Sigmoid colon (tissue), 7 donors: ENCODE measurements around the gene BCAR3. TPM values are rescaled to one million over a fixed set of nuclear protein-coding genes. Genes with fewer than 3 reads are reported as not detected.

Experiments used
- DNase-seq: peaks from one replicate; pipeline ENCODE4 v3.0.0-alpha.2; 2019
- H3K27ac ChIP-seq, 4 donors: fragments of 200-600 bp; sonication (generic); one replicate each; pipeline ENCODE4 v1.5.1; 2016 to 2019; ENCODE audit warnings: mild to moderate bottlenecking in 1 of 4
- H3K27me3 ChIP-seq, 3 donors: fragments of 200-600 bp; sonication (generic); one replicate each; pipeline ENCODE4 v1.5.1; 2019; ENCODE audit warnings: mild to moderate bottlenecking in 1 of 3
- H3K36me3 ChIP-seq, 4 donors: fragments of 200-600 bp; sonication (generic); one replicate each; pipeline ENCODE4 v1.5.1; 2016 to 2019
- H3K4me1 ChIP-seq, 4 donors: fragments of 200-600 bp; sonication (generic); one replicate each; pipeline ENCODE4 v1.5.1; 2017 to 2019
- H3K4me3 ChIP-seq, 4 donors: fragments of 200-600 bp; sonication (generic); one replicate each; pipeline ENCODE4 v1.5.1; 2017 to 2019; ENCODE audit warnings: mild to moderate bottlenecking in 2 of 4, moderate library complexity in 1 of 4
- H3K9me3 ChIP-seq, 4 donors: fragments of 200-600 bp in 3 of 4; sonication (generic) in 3 of 4; one replicate each; pipeline versions ENCODE4 v1.5.1 to v1.6.1; 2013 to 2019
- EP300 ChIP-seq, 4 donors: sonication (generic); formaldehyde crosslinking; IDR thresholded peaks; one replicate each; pipeline ENCODE4 v1.6.1; 2017; ENCODE audit warnings: antibody characterized with exemption in 4 of 4
- POLR2A ChIP-seq, 2 donors: fragments of 450-650 bp; IDR thresholded peaks; one replicate each; pipeline ENCODE4 v1.6.1; 2016; ENCODE audit warnings: antibody characterized with exemption in 2 of 2, mild to moderate bottlenecking in 2 of 2, moderate library complexity in 2 of 2
- POLR2AphosphoS5 ChIP-seq, 4 donors: sonication (generic); formaldehyde crosslinking; IDR thresholded peaks; one replicate each; pipeline ENCODE4 v1.6.1; 2017; ENCODE audit warnings: antibody characterized with exemption in 4 of 4
- WGBS, 2 donors: extraction: QIAGEN DNeasy Blood & Tissue Kit; methylation state at CpG; one replicate each; pipeline ENCODE4 v1.1.7; 2013; 5-methylcytosine and 5-hydroxymethylcytosine counted together
- intact Hi-C: fragments of 100-400 bp; cut with DNase I; formaldehyde crosslinking; loops from one replicate; pipeline ENCODE4 v1.15.1; 2023
- polyA plus RNA-seq, 3 donors: library from polyadenylated mRNA; stranded (reverse); fragments of 200-250 nt; gene quantifications; one replicate each; pipeline ENCODE4 v1.2.3, GENCODE V29; 2013
- total RNA-seq, 4 donors: library from RNA; depleted of rRNA; stranded (reverse); fragments of >200 nt; gene quantifications; one replicate each; pipeline ENCODE4 v1.1.0, GENCODE V29; 2016
- TF ChIP-seq, protein P1 (sequence below), 4 experiments: fragments of 450-650 bp in 3 of 4; fragments of 200-600 bp in 1 of 4; IDR thresholded peaks; one replicate each; pipeline ENCODE4 v1.5.1; 2016 to 2019; ENCODE audit warnings: antibody characterized with exemption in 4 of 4, mild to moderate bottlenecking in 3 of 4, moderate library complexity in 2 of 4
- donor health status: healthy with polysubstance abuse.
- donor health status: Bipolar disorder and iron deficiency.
- donor health status: healthy.

The BCAR3 gene
- total and polyA plus RNA-seq, 7 donors: 12.3 to 43.2 (median 22.1) TPM

DNA sequence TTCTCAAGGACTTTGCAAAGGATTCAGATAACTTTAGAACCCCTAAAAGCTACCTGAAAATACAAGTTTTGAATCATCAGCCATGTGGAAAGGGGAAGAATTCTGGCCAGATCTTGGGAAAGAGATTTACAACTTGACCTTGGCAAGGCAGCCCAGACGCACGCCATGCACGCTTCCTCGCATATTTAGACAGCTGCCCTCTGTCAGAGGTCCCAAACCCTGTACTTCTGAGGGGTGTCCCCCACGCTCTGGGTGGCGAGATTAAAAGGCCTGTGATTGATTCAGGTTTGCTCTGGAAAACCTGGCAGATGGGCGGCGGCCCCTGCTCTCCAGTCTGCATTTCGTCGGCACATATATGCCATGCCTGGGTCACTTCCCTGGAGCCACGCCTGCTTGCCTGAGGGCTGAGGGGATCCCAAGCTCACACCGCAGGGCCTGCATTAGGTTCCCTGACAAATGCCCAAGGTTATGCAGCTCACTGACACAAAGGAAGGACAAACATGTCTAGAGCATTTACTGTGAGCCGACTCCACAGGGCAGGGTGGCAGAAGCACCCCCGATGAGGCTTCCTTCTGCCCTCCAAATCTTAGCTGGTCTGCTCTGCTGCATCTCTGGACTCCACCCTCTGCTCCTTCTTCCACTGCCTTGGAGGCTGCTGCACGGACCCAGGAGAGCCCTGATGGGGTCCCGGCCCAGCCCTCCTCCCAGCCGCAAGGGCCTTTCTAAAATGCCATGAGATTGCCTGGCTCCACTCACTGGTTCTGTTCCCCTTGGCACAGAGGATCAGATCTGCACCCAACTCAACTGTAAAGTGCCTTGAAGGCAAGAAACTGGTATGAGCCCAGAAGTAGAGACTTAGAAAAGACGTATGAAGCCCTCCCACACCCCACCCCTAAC, 103.9 kb downstream of the BCAR3 start:
- H3K27ac ChIP-seq: no peak overlapping the region
- H3K27me3 ChIP-seq: no peaks in the 10 kb centered on the region
- WGBS, 2 donors: 40 to 80% methylated on average over 18 of the region's 18 CpGs
- intact Hi-C loops: no loop called here
- H3K9me3 ChIP-seq: no peaks in the 10 kb centered on the region
- no peak overlapping the region for H3K4me3 ChIP-seq
- peaks cover 0 to 30% (median 8%) of the 10 kb centered on the region in 4 donors for H3K4me1 ChIP-seq
- no peak for DNase-seq
- H3K36me3 ChIP-seq: peaks cover 0 to 46% (median 29%) of the 10 kb centered on the region in 4 donors
- TF ChIP-seq EP300 (IDR thresholded peaks at IDR 0.05) (no peak), POLR2A (IDR thresholded peaks at IDR 0.05) (no peak), POLR2AphosphoS5 (IDR thresholded peaks at IDR 0.05) (no peak)
- TF ChIP-seq, protein P1, sequence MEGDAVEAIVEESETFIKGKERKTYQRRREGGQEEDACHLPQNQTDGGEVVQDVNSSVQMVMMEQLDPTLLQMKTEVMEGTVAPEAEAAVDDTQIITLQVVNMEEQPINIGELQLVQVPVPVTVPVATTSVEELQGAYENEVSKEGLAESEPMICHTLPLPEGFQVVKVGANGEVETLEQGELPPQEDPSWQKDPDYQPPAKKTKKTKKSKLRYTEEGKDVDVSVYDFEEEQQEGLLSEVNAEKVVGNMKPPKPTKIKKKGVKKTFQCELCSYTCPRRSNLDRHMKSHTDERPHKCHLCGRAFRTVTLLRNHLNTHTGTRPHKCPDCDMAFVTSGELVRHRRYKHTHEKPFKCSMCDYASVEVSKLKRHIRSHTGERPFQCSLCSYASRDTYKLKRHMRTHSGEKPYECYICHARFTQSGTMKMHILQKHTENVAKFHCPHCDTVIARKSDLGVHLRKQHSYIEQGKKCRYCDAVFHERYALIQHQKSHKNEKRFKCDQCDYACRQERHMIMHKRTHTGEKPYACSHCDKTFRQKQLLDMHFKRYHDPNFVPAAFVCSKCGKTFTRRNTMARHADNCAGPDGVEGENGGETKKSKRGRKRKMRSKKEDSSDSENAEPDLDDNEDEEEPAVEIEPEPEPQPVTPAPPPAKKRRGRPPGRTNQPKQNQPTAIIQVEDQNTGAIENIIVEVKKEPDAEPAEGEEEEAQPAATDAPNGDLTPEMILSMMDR (IDR thresholded peaks at IDR 0.05): no peak

DNA sequence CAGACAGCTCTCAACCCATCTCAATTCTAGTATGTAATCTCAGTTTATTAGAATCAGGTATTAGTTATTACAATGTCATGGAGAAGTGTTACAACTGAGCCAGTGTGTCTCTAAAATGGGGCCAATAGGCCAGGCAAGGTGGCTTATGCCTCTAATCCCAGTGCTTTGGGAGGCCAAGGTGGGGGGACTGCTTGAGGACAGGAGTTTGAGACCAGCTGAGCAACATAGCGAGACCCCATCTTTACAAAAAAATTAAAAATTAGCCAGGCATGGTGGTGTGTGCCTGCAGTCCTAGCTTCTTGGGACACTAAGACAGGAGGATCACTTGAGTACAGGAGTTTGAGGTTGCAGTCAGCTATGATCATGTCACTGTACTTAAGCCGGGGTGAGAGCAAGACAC, 104.9 kb downstream of the BCAR3 start:
- H3K27ac ChIP-seq: peak overlapping the region in 1 of 4 donors; percentile 24
- H3K36me3 ChIP-seq: peaks cover 0 to 45% (median 27%) of the 10 kb centered on the region in 4 donors

DNA sequence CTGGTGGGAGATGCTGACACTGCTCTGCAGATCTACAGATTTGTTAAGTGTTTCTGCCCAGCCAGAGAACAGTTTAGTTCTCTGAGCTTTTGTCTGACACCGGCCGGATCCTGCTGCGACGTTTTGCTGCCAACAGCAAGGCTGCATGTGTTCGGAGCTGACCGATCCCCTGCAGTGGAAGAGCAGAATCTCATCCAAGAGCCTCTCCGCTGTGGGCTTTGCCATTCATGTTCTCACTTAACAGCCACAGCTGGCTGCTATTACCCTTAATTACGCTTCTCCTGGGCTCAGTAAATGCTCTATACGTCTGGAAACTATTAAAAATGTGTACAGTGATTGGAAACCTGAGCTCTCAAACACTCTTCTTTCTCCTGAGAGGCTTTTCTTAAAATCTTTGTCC, 105.3 kb downstream of the BCAR3 start:
- peaks cover 0 to 30% (median 8%) of the 10 kb centered on the region in 4 donors for H3K4me1 ChIP-seq
- no peaks in the 10 kb centered on the region for H3K27me3 ChIP-seq
- intact Hi-C loops: no loop called here
- H3K4me3 ChIP-seq: no peak overlapping the region
- peaks cover 0 to 47% (median 28%) of the 10 kb centered on the region in 4 donors for H3K36me3 ChIP-seq
- peak; percentile 59 for DNase-seq
- peak overlapping the region in 2 of 4 donors; percentile 24 for H3K27ac ChIP-seq
- WGBS, 2 donors: 82 to 83% methylated on average over 9 of the region's 9 CpGs
- H3K9me3 ChIP-seq: no peaks in the 10 kb centered on the region
- TF ChIP-seq POLR2A (IDR thresholded peaks at IDR 0.05): no peak
- TF ChIP-seq, protein P1 (IDR thresholded peaks at IDR 0.05): no peak
- no peak for TF ChIP-seq EP300 (IDR thresholded peaks at IDR 0.05)
- TF ChIP-seq POLR2AphosphoS5 (IDR thresholded peaks at IDR 0.05): no peak

More for the DNA sequence above, 104.9 kb downstream of the BCAR3 start:
- WGBS, 2 donors: 96% methylated on average over 2 of the region's 2 CpGs
- no peak for DNase-seq
- intact Hi-C loops: no loop called here
- Histone ChIP-seq H3K4me1 (peaks cover 0 to 30% (median 8%) of the 10 kb centered on the region in 4 donors), H3K9me3 (no peaks in the 10 kb centered on the region), H3K4me3 (no peak overlapping the region), H3K27me3 (no peaks in the 10 kb centered on the region)
- TF ChIP-seq POLR2AphosphoS5 (IDR thresholded peaks at IDR 0.05) (no peak), POLR2A (IDR thresholded peaks at IDR 0.05) (no peak), EP300 (IDR thresholded peaks at IDR 0.05) (no peak)
- TF ChIP-seq, protein P1 (IDR thresholded peaks at IDR 0.05): no peak

DNA sequence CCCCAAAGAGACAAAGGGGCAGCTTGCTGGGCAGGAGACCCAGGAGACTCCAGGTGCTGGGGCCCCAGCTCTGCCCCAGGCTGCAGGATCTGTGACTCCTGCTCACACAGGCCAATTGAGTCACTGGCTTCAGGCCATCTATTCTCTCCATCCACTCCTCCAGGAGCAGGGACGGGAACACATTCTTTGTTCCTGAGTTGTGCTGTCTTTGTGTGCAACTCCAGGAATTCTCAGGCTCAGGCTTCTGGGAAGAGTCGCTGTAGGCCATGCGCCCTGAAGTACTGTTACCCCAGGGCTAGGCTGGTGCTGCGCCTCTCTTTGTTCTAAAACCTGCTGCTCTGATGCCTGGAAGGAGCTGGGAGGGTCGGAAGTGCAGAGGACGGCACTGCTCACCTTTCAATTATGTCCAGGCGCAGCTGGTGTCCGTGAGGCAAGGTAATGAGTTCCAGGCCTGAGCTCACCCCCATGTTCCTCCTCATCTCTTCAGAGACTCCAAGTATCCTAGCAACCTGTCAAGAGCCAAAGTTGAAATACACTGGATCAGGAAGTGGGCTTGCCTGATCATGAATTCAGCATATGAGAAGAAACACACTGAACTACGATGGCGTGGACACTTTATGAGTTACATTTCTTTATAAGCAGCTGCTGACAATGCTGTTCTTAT, 105.9 kb downstream of the BCAR3 start:
- no peak for DNase-seq
- H3K4me3 ChIP-seq: no peak overlapping the region
- TF ChIP-seq EP300 (IDR thresholded peaks at IDR 0.05) (no peak), POLR2AphosphoS5 (IDR thresholded peaks at IDR 0.05) (no peak), POLR2A (IDR thresholded peaks at IDR 0.05) (no peak)
- TF ChIP-seq, protein P1 (IDR thresholded peaks at IDR 0.05): no peak
- peak overlapping the region in 2 of 4 donors; percentile 24 for H3K27ac ChIP-seq
- 90 to 91% methylated on average over 10 of the region's 10 CpGs for WGBS, 2 donors
- H3K27me3 ChIP-seq: no peaks in the 10 kb centered on the region
- H3K36me3 ChIP-seq: peaks cover 0 to 53% (median 27%) of the 10 kb centered on the region in 4 donors
- H3K9me3 ChIP-seq: no peaks in the 10 kb centered on the region
- intact Hi-C loops: no loop called here
- H3K4me1 ChIP-seq: peaks cover 0 to 30% (median 8%) of the 10 kb centered on the region in 4 donors
